K562 (cell line): ENCODE measurements around the gene DNAAF8. TPM values are rescaled to one million over a fixed set of nuclear protein-coding genes. Genes with fewer than 3 reads are reported as not detected.

Experiments
- ATAC-seq: fragments of 200-7000 bp; cut with Tn5 transposase; 3 replicates; pipeline ENCODE4 v1.9.1; 2020; ENCODE audit warnings: moderate library complexity
- BruUV-seq: library from RNA; stranded (reverse); fragments of 400-500 nt; replicated peaks from 2 replicates; lab custom pipeline; 2021; lab: Mats Ljungman, UMichigan
- CTCF ChIA-PET: fragments of 300-600 bp; formaldehyde crosslinking; extraction: SDS; loops from one replicate; lab custom pipeline; 2021; ENCODE audit warnings: low intra/inter-chr PET ratio; lab: Yijun Ruan, JAX
- POLR2A ChIA-PET: fragments of 300-600, 350-650 bp; sonication (Branson Sonifier 250); formaldehyde crosslinking; extraction: SDS; loops from one replicate; lab custom pipeline; 2021; ENCODE audit warnings: antibody characterized with exemption, inconsistent platforms; lab: Yijun Ruan, JAX
- DNase-seq, 4 experiments: peaks; one replicate each; pipeline versions ENCODE4 v3.0.0 to v3.0.0-alpha.2; 2011 to 2018; ENCODE audit warnings: low spot score in 3 of 4, mixed read lengths in 3 of 4; ENCODE audit errors: extremely low read depth in 1 of 4
- FAIRE-seq: peaks from 2 replicates; lab custom pipeline; 2011; peaks lifted over from hg19 to GRCh38; lab: Jason Lieb, UNC
- H2AFZ ChIP-seq: 2 replicates; pipeline ENCODE4 v1.6.0; 2011; ENCODE audit warnings: low read depth, low read length, control low read depth, inconsistent platforms
- H3K27ac ChIP-seq: fragments of 200-600 bp; 3 replicates; pipeline ENCODE4 v1.8.0; 2011; ENCODE audit warnings: low read depth, mild to moderate bottlenecking, control low read depth, inconsistent platforms, low read length, moderate library complexity, mixed read lengths; ENCODE audit errors: extremely low read depth
- H3K27me3 ChIP-seq, 2 experiments: fragments of 300-600 bp in 1 of 2; 2 replicates in 1 of 2; 3 replicates in 1 of 2; pipeline versions ENCODE4 v1.6.0 to v1.8.0; 2011; ENCODE audit warnings: inconsistent platforms in 2 of 2, low read length in 2 of 2, mild to moderate bottlenecking in 1 of 2, mixed read lengths in 1 of 2, moderate library complexity in 1 of 2; ENCODE audit not compliant: control insufficient read depth in 2 of 2, insufficient read depth in 2 of 2
- H3K36me3 ChIP-seq: fragments of 300-600 bp; 3 replicates; pipeline ENCODE4 v1.8.0; 2011; ENCODE audit warnings: mild to moderate bottlenecking, low read length, inconsistent platforms; ENCODE audit not compliant: control insufficient read depth, insufficient read depth
- H3K4me1 ChIP-seq, 2 experiments: fragments of 200-600 bp in 1 of 2; replicated peaks in 1 of 2; 2 replicates in 1 of 2; 3 replicates in 1 of 2; pipeline versions ENCODE4 v1.5.1 to v1.8.0; 2011; ENCODE audit warnings: inconsistent platforms in 2 of 2, low read length in 2 of 2, mild to moderate bottlenecking in 1 of 2, mixed read lengths in 1 of 2, moderate library complexity in 1 of 2; ENCODE audit not compliant: control insufficient read depth in 2 of 2, insufficient read depth in 2 of 2
- H3K4me2 ChIP-seq: 2 replicates; pipeline ENCODE4 v1.6.1; 2011; ENCODE audit warnings: low read length, control low read depth, inconsistent platforms, mixed read lengths; ENCODE audit not compliant: insufficient read depth
- H3K4me3 ChIP-seq: fragments of 200-600 bp; sonication (generic), shearing (Covaris generic); 2 replicates; pipeline ENCODE4 v1.5.1; 2016; ENCODE audit warnings: control low read depth, inconsistent platforms
- H3K79me2 ChIP-seq: fragments of 200-600 bp; 3 replicates; pipeline ENCODE4 v1.8.0; 2011; ENCODE audit warnings: low read length, inconsistent platforms; ENCODE audit not compliant: control insufficient read depth, insufficient read depth
- H3K9ac ChIP-seq, 2 experiments: 2 replicates each; pipeline versions ENCODE4 v1.6.0 to v1.6.1; 2011; ENCODE audit warnings: low read depth in 2 of 2, low read length in 2 of 2, control low read depth in 1 of 2, inconsistent platforms in 1 of 2, mild to moderate bottlenecking in 1 of 2, mixed read lengths in 1 of 2; ENCODE audit not compliant: insufficient read depth in 1 of 2
- H3K9me1 ChIP-seq: one replicate; pipeline ENCODE4 v1.6.0; 2011; ENCODE audit warnings: inconsistent platforms, mild to moderate bottlenecking, low read length, moderate library complexity; ENCODE audit not compliant: control insufficient read depth, insufficient read depth
- H3K9me3 ChIP-seq: replicated peaks from 2 replicates; pipeline ENCODE4 v1.5.1; 2011; ENCODE audit warnings: low read depth, low read length, inconsistent platforms; ENCODE audit not compliant: control insufficient read depth, insufficient read depth
- H4K20me1 ChIP-seq: replicated peaks from 2 replicates; pipeline ENCODE4 v1.6.1; 2011; ENCODE audit warnings: low read length, inconsistent platforms, mixed read lengths; ENCODE audit not compliant: control insufficient read depth, insufficient read depth
- MAX ChIP-seq: sonication (generic); formaldehyde crosslinking; IDR thresholded peaks from 2 replicates; pipeline ENCODE4 v1.9.0; 2022; ENCODE audit warnings: mild to moderate bottlenecking, missing genetic modification reagents
- MLX ChIP-seq, 2 experiments: fragments of 450-650 bp in 1 of 2; sonication (generic) in 1 of 2; formaldehyde crosslinking; conservative IDR thresholded peaks; 2 replicates each; pipeline versions ENCODE4 v1.4.0 to v1.8.1; 2020 to 2022; ENCODE audit warnings: mild to moderate bottlenecking in 1 of 2, missing genetic modification reagents in 1 of 2
- PHB ChIP-seq: fragments of 250-450 bp; sonication (Bioruptor Pico); IDR thresholded peaks from 2 replicates; pipeline ENCODE4 v1.5.0; 2021
- POLR2AphosphoS2 ChIP-seq: IDR thresholded peaks from 2 replicates; pipeline ENCODE4 v1.6.1; 2012; ENCODE audit warnings: low read length, improper control_type of control experiment
- SMARCB1 ChIP-seq: IDR thresholded peaks from 2 replicates; pipeline ENCODE4 v1.6.1; 2011; ENCODE audit warnings: improper control_type of control experiment, low read depth; ENCODE audit not compliant: insufficient read length
- ZNF197 ChIP-seq: fragments of 200-800 bp; sonication (Bioruptor generic); IDR thresholded peaks from 2 replicates; pipeline ENCODE4 v1.6.1; 2016; ENCODE audit warnings: low read depth, missing genetic modification characterization, missing compliant biosample characterization
- ZNF318 ChIP-seq, 2 experiments: fragments of 450-650 bp; IDR thresholded peaks; 2 replicates each; pipeline ENCODE4 v1.6.1; 2016; ENCODE audit warnings: mild to moderate bottlenecking in 2 of 2, borderline replicate concordance in 1 of 2, low read depth in 1 of 2, moderate library complexity in 1 of 2
- ZNF586 ChIP-seq: fragments of 450-650 bp; formaldehyde crosslinking; conservative IDR thresholded peaks from 2 replicates; pipeline ENCODE4 v1.4.0; 2020; ENCODE audit warnings: mild to moderate bottlenecking, moderate library complexity
- WGBS: fragments of 100-300 bp; shearing (Covaris generic); methylation state at CpG from one replicate; pipeline ENCODE4 v1.1.6; 2016; ENCODE audit warnings: low coverage, mixed read lengths; ENCODE audit not compliant: insufficient coverage; ENCODE audit errors: missing lambda C conversion rate; 5-methylcytosine and 5-hydroxymethylcytosine counted together
- in situ Hi-C: fragments of 300-500 bp; cut with MboI; formaldehyde crosslinking; loops from 4 replicates; pipeline ENCODE4 v1.15.0; 2018; ENCODE audit warnings: inconsistent platforms, mixed read lengths
- intact Hi-C: fragments of 100-400 bp; cut with micrococcal nuclease; formaldehyde crosslinking; loops from 2 replicates; pipeline ENCODE4 v1.14.2; 2022
- polyA plus RNA-seq, 8 experiments: library from polyadenylated mRNA; depleted of rRNA in 4 of 8; stranded (reverse) in 5 of 8; unstranded in 3 of 8; fragments of >200 nt; fragmentation: Nextera tagmentation in 2 of 8; fragmentation: Illumina TruSeq in 1 of 8; extraction: Ambion mirVana in 2 of 8; extraction: Trizol in 1 of 8; gene quantifications; 2 replicates each; pipeline versions ENCODE4 v1.2.1 to v1.2.3, GENCODE V29; 2011 to 2014; ENCODE audit warnings: inconsistent platforms in 1 of 8, missing spikeins in 1 of 8
- total RNA-seq, 7 experiments: library from RNA; depleted of rRNA in 6 of 7; stranded (reverse); fragments of >200 nt in 6 of 7; fragmentation: Illumina TruSeq in 2 of 7; extraction: Trizol in 2 of 7; gene quantifications; 2 replicates each; pipeline versions ENCODE4 v1.2.1 to v1.2.3, GENCODE V29; 2011 to 2021; ENCODE audit warnings: low replicate concordance in 1 of 7
- TF ChIP-seq, protein P1 (sequence below): fragments of 250-450 bp; sonication (Bioruptor Pico); IDR thresholded peaks from 2 replicates; pipeline ENCODE4 v1.8.0; 2021; ENCODE audit warnings: moderate library complexity, mild to moderate bottlenecking, inconsistent platforms

DNAAF8 gene
- total and polyA plus RNA-seq, 9 of the 15 experiments (the other 6 are each of a cell fraction or from before 2014, with no cell fraction given) = 0.04 to 0.12 (median 0.10) TPM; not detected in 6

GRCh38 chr16:4691666-4692412 is 42.5 kb upstream of the DNAAF8 start:
- H3K4me2 ChIP-seq = no peak overlapping the region
- in situ Hi-C loops = no loop called here
- 0 out of 2 replicates have a peak, but pooled peaks have one; percentile 23 for TF ChIP-seq POLR2AphosphoS2
- no peak for TF ChIP-seq PHB
- TF ChIP-seq, protein P1, sequence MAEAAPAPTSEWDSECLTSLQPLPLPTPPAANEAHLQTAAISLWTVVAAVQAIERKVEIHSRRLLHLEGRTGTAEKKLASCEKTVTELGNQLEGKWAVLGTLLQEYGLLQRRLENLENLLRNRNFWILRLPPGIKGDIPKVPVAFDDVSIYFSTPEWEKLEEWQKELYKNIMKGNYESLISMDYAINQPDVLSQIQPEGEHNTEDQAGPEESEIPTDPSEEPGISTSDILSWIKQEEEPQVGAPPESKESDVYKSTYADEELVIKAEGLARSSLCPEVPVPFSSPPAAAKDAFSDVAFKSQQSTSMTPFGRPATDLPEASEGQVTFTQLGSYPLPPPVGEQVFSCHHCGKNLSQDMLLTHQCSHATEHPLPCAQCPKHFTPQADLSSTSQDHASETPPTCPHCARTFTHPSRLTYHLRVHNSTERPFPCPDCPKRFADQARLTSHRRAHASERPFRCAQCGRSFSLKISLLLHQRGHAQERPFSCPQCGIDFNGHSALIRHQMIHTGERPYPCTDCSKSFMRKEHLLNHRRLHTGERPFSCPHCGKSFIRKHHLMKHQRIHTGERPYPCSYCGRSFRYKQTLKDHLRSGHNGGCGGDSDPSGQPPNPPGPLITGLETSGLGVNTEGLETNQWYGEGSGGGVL = no peak
- TF ChIP-seq ZNF197 (CRISPR knock-in tag) = no peak
- no peak for TF ChIP-seq ZNF586 (CRISPR knock-in tag)
- TF ChIP-seq ZNF318 (IDR thresholded peaks at IDR 0.05; ENCODE audit: borderline replicate concordance in 1 of 2, low read depth in 1 of 2) = no peak
- no peak for TF ChIP-seq MAX (CRISPR knock-in tag)
- no peak for TF ChIP-seq MLX (CRISPR knock-in tag; conservative IDR thresholded peaks at IDR 0.05)
- no peak for TF ChIP-seq SMARCB1

More at GRCh38 chr16:4691666-4692412, 42.5 kb upstream of the DNAAF8 start:
- ATAC-seq (no peak), DNase-seq (no peak), FAIRE-seq (no peak)
- no peaks in the 10 kb centered on the region for H3K9me3 ChIP-seq
- H3K4me3 ChIP-seq = no peak overlapping the region
- intact Hi-C loops = no loop called here
- H2AFZ ChIP-seq = no peak overlapping the region
- H4K20me1 ChIP-seq = peaks cover 8% of the 10 kb centered on the region; the same call in 1 of the 2 replicates
- no peak overlapping the region for H3K27ac ChIP-seq
- no peaks in the 10 kb centered on the region for H3K27me3 ChIP-seq
- POLR2A ChIA-PET = interaction anchor here (0.5 to 1.1 kb wide), 3 partner anchors 9 to 1657 kb away, joined by 3 to 4 read pairs (median 3); no protein-coding TSS in a partner anchor
- BruUV-seq = no TSS peak
- H3K9me1 ChIP-seq = peaks cover 3% of the 10 kb centered on the region
- H3K9ac ChIP-seq = peak overlapping the region in 1 of 2 experiments; percentile 58; a peak in 2 of 4 replicates
- peaks cover 0 to 68% of the 10 kb centered on the region in 2 experiments; a peak in 3 of 5 replicates for H3K4me1 ChIP-seq
- peaks cover 12% of the 10 kb centered on the region for H3K79me2 ChIP-seq
- WGBS = 85% methylated on average over 18 of the region's 20 CpGs
- CTCF ChIA-PET = no interaction called here
- H3K36me3 ChIP-seq = peaks cover 32% of the 10 kb centered on the region; the same call in 2 of the 3 replicates
